AML-193 (cell line): ENCODE measurements around the gene FAM193A.
"Not testable (repeated sequence)": the region's sequence is repeated elsewhere in the genome, so short reads cannot be mapped to it uniquely, and the experiment has no call there.

ENCODE experiments used
- DNase-seq, 2 experiments: peaks; one replicate each; lab custom pipeline; 2025; lab: John Stamatoyannopoulos, UW

FAM193A gene, protein sequence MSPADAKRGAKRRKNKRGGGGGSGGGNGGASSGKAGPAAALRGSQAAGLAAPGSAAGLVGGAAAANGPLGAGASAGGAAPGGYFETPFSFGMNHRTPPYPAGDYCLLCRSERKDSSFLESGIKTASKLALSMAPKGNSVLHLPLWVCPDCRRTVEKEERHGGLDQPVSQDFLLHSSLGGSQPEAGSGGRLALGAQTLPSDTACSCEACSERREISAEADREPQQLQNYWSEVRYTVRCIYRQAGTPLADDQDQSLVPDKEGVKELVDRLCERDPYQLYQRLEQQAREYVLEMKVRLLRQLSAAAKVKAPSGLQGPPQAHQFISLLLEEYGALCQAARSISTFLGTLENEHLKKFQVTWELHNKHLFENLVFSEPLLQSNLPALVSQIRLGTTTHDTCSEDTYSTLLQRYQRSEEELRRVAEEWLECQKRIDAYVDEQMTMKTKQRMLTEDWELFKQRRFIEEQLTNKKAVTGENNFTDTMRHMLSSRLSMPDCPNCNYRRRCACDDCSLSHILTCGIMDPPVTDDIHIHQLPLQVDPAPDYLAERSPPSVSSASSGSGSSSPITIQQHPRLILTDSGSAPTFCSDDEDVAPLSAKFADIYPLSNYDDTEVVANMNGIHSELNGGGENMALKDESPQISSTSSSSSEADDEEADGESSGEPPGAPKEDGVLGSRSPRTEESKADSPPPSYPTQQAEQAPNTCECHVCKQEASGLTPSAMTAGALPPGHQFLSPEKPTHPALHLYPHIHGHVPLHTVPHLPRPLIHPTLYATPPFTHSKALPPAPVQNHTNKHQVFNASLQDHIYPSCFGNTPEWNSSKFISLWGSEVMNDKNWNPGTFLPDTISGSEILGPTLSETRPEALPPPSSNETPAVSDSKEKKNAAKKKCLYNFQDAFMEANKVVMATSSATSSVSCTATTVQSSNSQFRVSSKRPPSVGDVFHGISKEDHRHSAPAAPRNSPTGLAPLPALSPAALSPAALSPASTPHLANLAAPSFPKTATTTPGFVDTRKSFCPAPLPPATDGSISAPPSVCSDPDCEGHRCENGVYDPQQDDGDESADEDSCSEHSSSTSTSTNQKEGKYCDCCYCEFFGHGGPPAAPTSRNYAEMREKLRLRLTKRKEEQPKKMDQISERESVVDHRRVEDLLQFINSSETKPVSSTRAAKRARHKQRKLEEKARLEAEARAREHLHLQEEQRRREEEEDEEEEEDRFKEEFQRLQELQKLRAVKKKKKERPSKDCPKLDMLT (N-terminal part only)

DNA sequence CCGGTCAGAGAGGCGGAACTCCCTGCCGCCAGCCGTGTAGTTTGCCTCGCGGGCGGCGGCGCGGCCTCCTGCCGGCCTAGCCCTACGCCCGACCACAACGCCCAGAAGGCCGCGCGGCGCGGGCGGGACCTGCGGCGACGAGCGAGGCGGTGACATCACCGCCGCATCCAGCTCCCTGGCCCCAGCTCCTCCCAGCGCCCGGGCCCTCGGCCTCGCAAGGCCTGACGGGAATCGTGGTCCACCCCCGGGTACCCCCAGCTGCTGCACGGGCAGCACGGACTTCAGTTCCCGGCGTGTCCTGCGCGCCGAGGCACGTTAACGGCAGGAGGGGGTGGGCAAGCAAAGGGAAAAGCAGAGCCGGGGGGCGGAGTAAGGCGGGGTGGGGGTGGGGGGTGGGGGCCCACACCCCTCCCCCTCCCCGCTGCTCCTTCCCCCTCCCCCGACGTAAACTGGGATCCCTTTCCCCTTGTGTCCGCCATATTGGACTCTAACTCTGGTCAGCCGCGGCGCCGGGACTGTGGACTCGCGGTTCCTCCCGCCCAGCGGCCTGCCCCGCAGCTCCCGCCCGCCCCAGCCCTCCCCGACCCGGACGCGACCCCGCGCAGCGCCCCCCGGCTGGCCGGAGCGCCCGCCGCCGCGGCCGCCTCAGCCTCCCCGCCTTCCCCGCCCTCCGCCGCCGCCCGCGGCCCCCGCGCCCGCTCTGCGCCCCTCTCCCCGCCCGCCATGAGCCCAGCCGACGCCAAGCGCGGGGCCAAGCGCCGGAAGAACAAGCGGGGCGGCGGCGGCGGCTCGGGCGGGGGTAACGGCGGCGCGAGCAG lies at the start of gene FAM193A:
TSS of gene FAM193A (plus strand) at position 455 of the 818 bp plus-strand sequence. CDS start at position 724, 269 bp downstream.
- peak; percentile 95 to 96 for DNase-seq

DNA sequence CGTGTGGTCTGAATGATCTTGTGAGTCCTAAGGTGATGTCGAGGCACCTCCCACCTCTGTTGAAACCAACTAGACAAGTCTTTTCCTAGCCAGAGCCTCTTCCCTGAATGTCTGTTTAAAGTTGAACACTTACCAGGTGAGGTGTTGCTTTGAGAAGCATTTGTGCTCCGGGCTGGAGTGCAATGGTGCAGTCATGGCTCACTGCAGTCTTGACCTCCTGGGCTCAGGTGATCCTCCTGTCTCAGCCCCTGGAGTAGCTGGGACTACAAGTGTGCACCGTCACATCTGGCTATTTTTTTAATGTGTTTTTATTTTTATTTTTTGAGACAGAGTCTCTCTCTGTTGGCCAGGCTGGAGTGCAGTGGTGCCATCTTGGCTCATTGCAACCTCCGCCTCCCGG lies 49.5 kb upstream of the FAM193A start:
- no peak for DNase-seq

DNA sequence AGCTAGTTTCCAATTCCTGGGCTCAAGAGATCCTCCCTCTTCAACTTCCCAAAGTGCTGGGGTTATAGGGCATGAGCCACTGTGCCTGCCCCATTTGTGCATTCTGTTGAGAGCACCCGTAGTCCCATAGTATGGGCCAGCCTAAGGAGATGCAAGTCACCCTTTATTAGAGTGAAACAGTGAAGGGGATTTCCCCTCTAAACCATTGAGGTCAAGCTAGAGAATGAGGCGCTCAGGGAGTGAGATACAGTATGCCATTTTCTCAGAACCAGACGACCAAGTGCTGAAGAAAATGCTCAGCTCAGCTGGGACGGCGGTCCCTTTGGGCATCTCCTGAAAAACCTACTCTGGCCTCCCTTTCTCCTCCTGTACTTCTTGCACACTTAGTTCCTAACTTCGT lies 48.8 kb upstream of the FAM193A start:
- no peak for DNase-seq

DNA sequence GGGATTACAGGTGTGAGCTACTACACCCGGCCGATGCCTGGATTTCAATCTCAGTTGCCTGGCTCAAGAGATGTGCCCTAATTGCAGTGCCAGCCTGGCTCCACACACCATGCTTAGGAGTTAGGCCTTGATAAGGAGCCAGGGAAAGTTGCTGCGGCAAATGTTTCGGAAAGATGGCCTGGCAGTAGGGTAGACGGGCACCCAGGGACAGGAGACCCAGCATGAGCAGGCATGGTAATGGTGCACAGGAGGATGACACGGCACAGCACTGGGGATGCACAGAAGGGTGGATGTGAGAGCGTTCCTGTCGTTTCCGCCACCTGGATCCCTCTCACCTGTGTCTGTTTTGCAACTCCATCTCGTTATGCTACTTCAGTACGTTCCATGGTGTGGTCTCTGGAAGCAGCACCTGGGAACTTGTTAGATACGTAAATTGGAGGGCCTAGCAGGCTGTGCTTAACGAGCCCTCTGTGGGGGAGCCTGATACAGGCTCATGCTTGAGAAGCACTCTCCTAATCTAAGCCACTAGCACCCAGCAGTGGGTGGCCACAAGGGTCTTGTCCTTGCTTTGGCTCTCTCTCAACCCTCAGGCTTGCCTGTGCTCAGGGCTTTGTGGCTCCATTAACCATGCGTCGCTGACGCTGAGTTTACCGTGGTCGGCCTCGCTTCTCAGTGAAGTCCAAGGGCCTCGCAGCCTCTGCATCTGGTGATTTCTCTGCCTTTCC lies 47.2 kb upstream of the FAM193A start:
- DNase-seq, result no peak

DNA sequence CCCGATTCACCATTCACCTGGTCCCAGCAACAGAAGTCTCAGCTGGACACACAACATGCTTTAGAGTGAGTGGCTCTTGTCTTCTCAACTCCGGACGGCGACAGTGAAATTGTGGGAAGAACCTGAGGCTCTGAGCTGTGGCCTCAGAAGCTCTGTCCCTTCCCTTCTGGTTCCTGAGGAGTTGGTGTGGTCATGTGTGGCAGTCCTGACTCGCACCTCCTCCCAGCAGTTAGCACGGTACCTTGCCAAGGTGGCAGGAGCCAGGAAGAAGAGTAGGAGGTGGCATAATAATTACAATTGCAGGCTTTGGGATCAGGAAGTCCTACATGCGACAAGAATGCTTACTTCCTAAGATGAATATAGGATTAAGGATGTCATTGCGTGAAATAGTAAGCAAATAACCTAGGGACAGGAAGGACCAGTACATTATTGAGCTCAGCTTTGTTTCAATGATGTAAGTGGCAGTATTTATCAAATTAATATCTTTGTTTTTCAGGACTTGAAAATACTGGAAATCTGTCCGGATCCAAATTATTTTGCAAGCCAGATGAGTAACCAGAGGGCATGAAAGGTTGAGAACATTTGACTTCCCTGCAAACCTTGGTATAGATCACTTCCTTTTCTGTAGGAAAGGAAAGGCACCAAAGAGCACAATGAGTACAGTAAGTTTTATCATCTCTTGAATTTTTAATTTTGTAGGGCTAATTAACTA lies 46.5 kb upstream of the FAM193A start:
- no peak for DNase-seq

DNA sequence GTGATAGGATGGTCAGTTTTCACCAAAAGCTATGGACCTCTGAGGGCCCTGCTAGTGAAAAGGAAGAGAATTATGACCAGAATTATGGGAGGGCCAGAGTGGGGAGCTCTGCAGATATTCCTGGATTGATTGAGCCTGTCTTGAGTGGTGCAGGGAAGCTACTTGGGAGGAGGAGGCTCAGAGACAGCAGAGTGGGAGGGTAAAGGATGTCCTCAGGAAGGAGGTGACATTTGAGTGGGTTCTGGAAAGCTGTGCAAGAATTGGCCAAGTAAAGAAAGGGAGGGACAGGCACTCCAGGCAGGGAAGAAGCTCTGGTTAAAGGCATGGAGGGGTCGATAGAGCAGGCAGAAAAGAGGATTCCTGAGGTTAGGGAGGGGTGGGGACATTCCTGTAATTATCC lies 43.5 kb upstream of the FAM193A start:
- DNase-seq, result no peak

DNA sequence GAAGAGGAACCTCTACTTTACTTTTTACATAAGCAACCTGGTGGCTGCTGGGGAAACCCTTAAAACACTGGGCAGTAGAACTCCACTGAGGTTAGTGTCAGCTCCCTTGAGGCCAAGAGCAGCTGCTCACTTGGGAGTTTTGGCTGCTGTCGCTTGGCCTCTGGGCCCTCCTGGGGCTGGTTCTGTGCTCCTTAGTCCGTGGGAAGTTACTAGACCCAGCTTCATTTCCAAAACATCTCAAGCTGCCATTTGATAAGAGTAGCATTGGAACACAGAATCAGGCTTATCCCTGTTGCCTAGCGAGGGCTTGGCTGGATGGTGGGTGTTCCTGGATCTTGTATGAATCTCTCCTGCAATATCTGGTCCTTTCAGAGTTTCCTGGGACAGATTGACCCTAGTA lies 41.5 kb upstream of the FAM193A start:
- DNase-seq, result no peak

DNA sequence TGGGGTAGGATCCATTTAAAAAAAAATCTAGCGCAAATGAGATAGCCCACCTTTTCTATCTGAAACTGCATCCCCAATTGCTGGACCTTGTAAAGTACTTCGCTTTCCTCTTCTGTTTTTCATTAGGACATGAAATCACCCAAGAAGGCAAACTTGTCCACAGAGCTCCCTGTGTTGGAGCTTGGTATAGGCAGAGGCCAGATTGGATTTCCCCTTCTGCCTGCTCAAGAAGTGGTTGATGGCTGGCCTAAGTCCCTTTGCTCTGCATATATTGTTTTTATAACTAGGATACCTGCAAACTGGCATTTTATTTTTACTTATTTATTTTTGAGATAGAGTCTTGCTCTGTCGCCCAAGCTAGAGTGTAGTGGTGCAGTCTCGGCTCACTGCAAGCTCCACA lies 39.1 kb upstream of the FAM193A start:
- no peak for DNase-seq

DNA sequence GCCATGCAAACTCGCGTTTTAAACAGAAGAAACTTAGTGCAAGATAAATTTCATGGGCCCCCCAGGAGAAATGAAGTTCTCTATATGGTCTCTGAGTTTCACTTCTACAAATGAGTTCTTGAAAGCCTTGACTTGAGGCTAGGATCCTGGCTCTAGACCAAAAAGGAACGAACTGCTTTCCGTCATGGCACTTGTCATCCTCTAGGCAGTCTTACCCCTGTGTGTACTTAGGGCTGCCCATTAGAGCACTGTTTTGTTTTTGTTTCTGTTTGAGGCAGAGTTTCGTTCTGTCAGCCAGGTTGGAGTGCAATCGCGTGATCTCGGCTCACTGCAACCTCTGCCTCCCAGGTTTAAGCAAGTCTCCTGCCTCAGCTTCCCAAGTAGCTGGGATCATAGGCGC lies 38.5 kb upstream of the FAM193A start:
- DNase-seq, result no peak

DNA sequence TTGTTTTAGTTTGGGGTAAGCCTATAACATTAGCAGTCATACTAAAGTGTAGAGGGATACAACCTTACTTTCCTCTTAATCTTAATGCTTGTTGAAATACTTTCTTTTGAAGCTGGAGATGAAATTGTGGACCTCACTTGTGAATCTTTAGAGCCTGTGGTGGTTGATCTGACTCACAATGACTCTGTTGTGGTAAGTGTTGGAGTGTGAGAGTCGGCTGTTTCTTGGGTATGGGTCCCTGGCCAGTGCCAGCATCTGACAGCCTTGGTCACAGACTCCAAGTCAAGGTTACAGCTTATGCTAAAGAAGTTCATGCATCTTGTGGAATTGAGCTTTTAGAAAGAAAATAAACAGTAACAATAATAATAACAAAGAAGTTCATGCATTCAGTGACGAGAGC lies 35.9 kb upstream of the FAM193A start:
- DNase-seq, result no peak

DNA sequence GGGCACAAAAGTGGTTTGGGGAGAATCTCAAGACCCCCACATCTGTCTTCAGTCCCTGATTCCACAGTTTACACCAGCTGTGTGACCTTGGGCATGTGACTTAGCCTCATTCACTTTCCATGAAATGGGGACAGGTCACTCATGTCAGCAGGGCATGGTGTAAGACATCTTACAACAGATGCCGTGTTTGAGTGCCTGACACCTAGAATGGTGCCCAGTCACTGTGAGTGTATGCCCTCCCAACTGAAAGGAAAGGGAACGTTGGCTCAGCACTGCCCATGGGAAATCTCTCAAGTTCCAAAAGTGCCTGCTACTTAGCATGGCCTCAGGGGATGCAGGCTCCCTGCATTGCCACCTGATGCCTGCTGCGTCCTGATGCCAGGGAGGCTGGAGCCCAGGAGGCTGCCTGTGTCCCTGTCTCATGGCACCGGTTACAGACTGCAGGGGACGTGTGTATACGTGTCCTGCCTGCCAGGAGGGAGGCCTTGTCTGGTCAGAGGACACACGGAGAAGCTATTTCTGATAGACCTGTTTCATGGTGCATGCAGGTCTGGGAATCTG lies 35.3 kb upstream of the FAM193A start:
- peak in 1 of 2 experiments; percentile 5 for DNase-seq

DNA sequence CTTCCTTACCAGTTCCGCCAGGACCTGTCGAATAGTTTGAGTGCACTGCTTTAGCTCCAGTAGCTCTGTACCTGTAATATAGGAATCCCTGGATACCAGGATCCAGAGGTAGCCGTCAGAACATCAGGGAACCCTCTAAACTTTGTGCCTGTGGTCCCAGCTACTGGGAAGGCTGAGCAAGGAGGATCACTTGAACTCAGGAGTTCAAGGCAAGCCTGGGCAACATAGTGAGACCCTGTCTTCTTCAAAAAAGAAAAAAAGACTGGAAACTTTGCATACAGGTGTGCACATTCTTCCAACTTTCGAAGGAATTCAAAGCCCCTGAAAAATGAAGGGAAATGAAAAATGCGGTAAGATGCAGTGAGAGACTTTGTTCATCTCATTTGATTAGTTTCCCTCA lies 32.6 kb upstream of the FAM193A start:
- no peak for DNase-seq

DNA sequence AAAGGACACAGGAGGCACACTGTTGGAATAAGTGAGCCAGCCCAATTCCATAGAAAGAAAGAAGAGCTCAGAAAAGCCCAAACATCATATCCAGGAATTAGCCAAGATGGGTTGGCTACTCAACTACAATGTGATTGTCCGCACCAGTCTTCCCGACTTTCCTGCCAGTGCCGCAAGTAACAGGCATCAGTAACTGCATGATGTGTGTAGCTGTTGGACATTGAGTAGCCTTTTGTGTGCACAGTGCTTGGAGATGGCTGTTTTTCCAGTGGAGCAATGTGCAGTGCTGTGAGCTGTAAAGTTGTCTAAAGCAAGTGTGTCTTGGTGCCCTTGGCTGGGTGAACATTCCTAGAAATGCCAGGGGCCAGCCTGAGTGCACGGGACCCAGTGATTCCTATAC lies 29.2 kb upstream of the FAM193A start:
- DNase-seq, result no peak

DNA sequence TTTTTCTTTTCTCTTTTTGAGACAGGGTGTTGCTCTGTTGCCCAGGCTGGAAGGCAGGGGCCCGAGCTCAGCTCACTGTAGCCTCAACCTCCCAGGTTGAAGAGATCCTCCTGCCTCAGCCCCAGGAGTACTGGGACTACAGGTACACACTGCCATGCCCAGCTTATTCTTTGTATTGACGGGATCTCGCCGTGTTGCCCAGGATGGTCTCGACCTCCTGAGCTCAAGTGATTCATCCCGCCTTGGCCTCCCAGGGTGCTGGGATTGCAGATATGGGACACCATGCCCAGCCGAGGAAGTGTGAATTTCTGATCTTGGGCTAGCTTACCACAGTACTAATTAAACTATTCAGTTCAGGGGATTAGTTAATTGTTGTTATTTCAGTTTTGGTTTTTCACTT lies 28.6 kb upstream of the FAM193A start:
- no peak for DNase-seq

DNA sequence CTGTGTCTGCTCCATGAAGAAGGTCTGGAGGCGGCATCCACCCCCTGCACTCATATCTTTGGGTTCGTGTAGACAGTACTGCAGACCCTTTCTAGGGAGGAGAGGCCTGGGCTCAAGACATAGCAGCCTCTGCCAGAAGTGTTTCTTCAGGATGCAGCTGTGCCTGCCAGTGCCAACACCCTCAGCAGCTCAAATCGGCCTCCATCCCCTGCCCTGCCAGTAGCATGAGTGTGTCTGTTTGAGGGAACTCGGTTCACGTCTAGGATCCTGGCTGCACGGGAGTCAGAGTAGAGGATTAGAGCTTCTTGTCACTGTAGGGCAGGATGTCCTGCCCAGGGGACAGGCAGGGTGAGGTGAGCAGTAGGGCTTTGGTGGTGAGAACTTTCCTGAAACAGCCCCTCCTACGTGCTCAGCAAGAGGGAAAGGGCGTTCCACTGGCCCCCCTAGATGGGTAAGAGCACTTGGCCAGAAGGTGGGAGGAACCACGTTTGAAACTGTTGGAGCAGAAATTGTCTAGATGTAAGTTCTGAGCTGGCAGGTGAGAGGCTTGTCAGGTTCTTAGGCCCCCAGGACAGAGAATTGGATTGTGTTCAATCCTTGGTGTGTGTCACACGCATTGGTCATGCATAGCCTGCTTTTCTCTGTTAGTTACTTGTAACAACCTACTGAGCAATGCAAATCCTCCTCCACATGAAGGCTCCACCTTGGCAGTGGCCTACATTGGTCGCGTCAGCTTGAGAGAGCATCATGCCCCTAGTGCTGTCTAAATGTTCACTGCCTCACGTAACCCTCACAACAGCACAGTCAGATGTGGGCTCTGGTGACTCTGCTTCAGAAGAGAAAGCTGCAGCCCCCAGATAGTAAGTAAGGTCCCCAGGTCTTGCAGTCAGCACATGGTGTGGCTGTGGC lies 25.8 kb upstream of the FAM193A start:
- DNase-seq, result no peak

DNA sequence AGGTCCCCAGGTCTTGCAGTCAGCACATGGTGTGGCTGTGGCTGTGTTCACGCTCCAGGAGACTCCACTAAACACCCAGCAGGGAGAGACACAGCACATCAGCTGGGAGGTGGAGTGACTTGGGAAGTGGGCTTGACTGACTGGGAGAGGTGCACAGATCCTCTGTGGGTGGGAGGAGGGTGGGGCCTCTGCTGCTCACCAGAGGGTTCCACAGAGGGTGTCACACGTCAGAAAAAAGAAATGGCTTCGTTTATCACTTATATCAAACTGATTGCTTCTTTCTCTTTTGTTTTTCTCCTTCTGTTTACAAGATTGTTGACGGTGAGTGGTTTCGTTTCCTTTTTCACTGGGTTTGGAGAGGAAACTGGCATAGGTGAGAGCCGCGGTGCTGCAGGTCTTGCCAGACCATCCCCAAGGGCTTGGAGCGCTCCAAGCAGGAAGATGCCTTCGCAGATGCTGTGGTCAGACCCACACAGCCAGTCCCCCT lies 24.8 kb upstream of the FAM193A start:
- DNase-seq, result no peak

DNA sequence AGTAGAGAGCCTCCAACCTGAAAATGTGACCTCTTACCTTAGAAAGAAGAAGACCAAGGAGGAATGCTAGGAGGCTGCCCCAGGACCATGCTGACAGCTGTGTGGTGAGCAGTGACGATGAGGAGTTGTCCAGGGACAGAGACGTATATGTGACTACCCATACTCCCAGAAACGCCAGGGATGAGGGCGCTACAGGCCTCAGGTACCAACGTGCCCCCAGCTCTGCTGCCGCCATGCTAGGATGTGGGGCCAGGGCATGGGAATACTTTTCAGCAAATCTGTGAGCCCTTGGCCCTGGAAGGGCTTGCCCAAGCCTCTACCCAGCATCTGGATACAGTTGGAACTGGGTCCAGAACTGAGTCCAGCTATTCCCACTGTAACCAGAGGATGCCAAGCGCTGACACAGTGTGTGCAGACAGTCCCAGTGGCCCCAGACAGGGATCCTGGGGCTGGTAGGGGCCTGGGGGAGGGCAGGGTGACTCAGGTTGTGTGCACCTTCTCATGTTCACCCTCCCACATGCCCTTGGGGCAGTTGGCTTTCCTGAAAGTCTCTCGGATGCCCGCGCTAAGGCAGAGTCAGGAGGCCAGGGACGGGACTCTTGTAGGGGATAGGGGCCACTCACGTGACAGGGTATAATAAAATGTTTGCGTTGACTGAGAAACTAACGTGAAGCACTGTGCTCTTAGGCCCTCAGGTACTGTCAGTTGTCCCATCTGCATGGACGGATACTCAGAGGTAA lies 23.9 kb upstream of the FAM193A start:
- DNase-seq, result no peak

DNA sequence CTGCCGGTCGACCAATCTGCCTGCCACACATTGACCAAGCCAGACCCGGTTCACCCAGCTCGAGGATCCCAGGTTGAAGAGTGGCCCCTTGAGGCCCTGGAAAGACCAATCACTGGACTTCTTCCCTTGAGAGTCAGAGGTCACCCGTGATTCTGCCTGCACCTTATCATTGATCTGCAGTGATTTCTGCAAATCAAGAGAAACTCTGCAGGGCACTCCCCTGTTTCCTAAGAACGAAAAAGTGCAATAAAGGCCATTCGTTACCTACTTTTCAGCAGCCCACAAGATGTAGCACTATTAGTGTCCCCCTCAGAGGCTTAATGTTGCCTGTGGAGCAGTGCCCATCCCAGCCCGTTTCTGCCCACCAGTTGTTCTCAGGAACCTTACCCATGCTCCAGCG lies 22.3 kb upstream of the FAM193A start:
- not testable (repeated sequence) for DNase-seq
